HG03139 (cell line): ENCODE results near the gene DLG1.
"Not testable (repeated sequence)": the region's sequence is repeated elsewhere in the genome, so short reads cannot be mapped to it uniquely, and the experiment has no call there.

Source experiments
- ATAC-seq: cut with Tn5 transposase; IDR thresholded peaks from one replicate; pipeline ENCODE4 v1.9.1; 2021; ENCODE audit not compliant: unreplicated experiment

Gene DLG1

DNA sequence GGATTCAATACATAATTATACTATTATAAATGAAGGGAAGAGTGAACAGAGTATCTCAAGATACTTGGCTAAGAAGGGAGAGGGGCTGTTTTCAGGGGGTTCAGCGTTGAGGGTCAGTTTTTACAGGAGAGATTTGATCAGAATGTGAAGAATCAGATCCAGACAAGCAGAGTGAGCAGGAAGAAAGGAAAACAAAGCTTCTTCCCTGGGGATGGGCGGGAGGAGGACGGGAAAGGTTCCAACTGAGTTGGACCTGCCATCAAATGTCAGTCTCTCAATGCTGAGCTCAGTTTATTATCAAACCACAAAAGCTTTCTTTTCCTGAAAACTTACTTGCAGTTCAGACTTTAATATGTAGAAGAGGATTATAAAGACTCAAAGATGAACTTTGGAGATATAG is 262.8 kb downstream of the DLG1 start:
- ATAC-seq: no peak

DNA sequence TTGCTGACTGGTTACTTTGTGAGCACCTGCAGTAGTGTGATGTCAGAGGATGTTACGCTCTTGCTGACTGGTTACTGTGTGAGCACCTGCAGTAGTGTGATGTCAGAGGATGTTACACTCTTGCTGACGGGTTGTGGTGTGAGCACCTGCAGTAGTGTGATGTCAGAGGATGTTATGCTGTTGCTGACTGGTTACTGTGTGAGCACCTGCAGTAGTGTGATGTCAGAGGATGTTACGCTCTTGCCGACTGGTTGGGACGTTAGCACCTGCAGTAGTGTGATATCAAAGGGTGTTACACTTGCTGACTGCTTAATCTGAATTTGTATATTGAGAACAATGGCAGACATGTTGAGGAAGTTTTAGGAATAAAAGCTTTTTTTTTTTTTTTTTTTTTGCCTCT is 263.6 kb downstream of the DLG1 start:
- ATAC-seq: not testable (repeated sequence)

- not testable (repeated sequence) for ATAC-seq
Measured at GRCh38 chr3:197033764-197034163, 264.6 kb downstream of the DLG1 start.

DNA sequence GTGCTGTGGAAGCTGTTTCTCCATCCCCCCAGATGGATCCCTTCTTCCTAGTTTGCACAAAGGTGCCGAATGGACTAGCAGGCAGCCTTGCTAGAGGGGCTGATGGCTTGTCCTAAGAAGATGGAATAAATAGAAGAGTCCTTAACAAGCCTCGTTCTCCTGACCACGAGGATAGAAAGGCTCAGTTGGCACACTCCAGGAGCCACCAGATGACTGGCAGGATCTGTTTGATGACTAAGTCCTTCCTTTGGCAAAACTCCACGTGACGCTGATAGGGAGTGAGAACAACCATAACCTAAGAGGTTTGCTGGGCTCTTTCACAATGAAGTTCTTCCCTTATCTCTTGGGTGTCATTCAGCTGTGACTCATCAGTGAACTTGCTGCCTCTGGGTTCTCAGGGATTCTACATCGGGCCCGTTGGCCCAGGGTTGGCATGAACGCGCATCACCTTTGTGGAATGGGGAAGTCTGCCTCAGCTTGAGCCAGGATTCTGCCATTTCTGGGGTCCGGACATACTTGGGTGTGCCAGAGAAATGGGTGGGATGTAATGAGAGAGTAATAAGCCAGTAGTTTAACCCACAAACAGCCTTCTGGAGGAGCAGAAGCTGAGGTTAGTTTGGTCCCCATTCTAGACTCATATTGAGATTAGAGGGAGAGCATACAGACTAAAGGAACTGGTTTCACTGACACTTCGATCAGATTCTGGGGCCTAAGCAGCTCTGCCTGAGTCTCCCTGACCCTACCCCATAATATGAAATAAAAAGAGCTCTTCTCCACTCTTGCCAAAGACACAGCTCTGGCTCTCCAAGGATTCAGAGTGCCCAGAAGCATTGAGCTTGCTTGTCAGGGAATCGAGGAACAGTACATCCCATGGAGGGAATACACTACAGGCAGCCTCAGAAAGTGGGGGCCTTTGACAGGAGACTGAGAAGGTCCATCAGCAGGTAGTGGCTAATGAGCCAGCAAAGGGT is 266.8 kb downstream of the DLG1 start:
- ATAC-seq: no peak

DNA sequence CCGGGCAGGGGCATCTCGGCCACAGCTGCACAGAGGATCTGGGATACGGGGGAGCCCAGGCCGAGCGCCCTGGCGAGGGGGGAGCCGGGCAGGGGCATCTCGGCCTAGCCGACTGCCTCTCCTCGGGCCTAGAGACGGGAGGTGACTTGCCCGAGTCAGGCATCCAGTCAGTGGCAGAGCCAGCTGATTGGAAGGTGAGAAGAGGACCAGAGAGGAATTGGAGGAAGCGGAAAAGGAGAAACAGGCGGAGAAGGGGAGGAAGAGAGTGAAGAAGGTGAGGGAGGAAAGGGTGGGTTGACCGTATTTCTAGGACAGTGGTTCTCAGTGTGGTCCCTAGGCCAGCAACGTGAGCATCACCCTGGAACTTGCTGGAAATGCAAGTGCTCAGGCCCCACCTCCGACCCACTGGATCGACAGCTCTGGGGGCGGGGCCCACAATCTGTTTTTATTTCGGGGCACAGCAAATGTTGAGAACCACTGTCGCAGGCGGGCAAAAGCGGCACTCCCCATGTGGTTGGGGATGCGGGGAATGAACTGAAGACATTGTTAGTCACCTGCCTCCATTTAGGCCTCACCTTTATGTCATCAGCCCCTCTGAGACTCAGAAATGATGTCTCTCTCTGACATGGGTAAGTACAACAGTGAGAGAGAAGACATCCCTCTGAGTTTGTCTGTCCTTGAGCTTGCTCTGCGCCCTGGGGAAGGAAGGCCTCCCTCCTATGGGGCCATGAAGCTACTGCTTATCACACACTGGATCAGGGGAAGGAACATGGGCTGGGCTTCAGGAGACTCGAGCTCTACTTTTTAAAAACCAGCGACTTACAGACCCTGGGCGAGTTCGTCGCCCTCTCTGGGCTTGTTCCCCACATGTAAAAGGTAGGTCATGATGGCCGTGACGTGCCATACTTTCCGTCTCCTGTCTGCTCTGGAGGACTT is 267.8 kb downstream of the DLG1 start:
- no peak for ATAC-seq

- ATAC-seq: peak; percentile 60
Measured at GRCh38 chr3:197029511-197030167, 268.8 kb downstream of the DLG1 start, which contains the start of gene MELTF. MELTF (minus strand) TSS chr3:197029817; CDS start chr3:197029702, 115 bp downstream.

DNA sequence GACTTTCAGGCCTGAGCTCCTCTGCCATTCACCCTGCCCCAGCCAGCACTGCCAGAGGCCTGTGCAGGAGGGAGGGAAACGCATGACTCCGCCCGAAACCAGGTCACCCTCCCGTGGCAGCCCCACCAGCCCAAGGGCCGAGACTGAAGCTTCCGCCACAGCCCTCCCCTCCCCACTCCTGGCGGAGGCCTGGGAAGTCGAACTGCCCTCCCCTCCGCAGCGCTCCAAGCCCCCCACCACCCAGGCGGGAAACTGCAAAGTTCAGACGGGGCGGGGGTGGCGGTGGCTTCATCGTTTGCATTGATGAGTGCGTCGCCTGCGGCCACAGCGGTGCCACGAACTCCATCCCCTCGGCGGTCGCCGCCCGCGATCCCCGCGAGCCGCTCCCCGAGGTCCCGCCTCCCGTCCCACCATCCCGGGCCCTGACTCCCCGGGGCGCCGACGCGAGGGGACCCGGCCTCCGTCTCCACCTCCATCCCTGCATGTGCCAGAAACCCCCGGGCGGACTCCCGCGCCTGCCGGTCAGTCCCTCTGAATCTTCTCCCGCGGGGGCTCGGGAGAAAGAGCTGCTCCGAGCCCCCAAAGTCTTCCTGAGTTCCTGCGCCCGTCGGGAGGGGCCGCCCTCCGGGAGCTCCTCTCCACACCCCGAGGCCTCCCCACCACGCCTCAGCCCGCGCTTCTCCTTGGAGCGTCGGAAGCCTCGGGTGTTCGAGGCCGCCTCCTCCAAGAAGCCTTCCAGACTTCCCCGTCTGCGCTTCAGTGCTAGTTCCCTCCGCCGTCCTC is 269.5 kb downstream of the DLG1 start:
- peak; percentile 10 for ATAC-seq

DNA sequence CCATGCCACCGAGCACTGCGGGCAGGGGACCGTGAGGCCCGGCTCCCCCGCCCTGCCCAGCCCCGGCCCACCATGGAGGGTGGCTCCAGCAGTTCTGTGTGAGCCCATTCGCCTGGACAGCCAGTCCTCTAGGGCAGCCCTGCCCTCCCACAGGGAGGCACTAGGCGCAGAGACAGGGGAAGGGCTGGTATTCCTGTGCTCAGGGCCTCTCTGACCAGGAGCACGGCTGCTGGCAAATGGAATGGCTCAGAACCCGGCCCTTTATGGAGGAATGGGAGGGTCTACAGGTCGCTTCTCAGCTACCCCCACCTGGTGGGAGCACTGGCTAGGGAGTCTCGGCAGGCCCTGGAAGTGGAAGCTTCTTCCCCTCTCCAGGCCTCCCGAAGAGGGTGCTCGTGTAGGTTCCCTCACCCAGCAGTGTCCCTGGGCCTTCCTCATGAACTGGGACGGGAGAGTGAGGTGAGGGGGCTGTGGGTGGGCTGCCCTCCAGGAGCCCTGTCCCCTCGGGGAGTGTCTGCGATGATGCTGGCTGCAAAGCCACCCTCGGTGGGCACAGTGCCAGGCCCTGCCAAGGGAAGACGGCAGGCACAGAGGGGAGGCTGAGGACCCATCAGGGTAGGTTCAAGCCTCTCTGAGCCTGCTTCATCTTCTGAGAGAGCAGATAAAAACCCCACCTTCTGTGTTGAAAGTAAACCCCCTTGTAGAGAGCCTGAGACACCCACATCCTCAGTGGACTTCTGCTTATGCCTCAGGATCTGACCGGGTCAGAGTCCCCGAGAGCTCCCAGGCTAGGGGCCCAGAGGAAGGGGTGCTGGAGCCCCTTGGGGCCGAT is 270.3 kb downstream of the DLG1 start:
- peak; percentile 16 for ATAC-seq

DNA sequence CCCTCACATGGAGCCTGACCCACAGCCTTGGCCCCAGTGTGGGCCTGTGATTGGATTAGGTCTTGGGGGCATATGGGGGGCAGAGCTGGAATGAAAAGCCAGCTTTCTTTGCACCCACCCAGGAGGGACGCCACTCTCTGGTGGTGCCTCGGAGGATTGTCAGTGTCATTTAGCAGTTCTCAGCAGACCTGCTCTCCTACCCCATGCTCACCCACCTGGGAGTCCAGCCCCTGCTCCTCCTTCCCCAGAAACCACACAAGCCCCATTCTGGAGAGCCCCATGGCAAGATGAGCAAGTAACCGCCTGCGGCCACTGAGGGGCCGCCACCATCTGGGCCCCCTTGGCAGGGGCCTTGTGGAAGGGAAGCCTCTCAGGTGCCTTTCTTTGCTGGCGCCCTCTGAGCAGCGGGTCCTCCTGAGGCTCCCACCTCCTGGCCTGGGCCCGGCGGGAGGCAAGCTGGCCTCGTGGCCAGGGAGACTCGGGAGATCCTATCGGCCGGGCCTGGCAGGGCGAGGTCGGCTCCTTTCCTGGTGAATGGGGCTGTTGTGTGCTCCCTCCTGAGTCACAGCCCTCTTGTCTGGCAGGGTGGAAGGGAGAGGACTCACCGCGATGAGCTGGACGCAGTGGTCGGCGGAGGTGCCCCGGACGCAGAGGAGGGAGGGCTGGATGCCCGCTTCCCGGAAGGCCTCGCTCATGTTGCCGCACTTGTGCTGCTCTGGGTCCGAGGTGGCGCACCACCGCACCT is 271.1 kb downstream of the DLG1 start:
- no peak for ATAC-seq

DNA sequence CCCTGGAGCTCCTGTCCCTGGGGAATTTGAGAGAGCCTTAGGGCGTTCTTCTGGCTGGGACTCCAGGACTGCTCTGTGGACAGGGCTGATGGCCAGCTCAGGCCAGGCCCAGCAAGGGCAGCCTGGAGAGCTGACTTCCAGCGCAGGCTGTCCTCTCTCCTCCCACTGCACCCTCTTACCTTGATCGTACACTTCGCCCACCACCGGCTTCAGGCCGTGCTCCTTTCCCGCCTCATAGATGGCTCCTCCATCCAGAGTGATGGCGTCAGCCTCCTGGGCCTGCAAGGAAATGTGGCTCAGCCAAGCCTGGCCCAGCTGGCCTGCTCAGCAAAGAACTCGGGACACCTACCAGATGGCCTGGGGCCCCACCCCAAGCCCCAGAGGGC is 271.9 kb downstream of the DLG1 start:
- no peak for ATAC-seq

DNA sequence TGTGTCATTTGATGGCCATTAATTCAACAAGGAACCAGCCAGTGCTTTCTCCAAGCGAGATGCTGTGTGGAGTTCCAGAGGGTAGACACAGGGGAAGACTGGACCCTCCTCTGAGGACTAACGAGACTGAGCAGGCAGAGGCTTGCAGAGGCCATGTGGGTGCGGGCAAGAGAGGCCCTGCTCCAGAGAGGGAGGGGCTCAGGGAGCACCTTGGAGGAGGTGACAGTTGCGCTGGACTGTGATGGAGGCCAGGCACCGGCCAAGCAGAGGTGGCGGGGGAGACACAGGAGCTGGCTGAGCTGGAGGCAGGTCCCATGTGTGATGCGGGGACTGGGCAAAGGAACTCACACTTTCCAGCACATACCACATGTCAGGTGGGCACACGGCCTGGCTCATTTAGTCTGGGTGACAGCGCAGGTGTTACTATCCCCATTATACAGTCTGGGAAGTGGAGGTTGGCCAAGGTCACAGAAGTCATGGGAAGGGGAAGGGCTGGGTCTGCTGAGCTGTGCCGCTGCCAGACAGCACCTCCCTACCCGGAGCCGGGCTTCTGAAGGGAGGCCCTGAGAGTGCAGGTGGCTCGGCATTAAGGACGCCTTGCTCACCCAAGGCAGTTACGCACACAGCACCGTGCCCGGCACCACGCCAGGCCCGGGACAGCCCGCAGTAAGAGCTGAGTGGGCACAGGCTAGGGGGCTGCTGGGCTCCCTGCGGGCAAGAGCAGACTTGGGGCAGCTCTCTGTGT is 272.5 kb downstream of the DLG1 start:
- no peak for ATAC-seq

DNA sequence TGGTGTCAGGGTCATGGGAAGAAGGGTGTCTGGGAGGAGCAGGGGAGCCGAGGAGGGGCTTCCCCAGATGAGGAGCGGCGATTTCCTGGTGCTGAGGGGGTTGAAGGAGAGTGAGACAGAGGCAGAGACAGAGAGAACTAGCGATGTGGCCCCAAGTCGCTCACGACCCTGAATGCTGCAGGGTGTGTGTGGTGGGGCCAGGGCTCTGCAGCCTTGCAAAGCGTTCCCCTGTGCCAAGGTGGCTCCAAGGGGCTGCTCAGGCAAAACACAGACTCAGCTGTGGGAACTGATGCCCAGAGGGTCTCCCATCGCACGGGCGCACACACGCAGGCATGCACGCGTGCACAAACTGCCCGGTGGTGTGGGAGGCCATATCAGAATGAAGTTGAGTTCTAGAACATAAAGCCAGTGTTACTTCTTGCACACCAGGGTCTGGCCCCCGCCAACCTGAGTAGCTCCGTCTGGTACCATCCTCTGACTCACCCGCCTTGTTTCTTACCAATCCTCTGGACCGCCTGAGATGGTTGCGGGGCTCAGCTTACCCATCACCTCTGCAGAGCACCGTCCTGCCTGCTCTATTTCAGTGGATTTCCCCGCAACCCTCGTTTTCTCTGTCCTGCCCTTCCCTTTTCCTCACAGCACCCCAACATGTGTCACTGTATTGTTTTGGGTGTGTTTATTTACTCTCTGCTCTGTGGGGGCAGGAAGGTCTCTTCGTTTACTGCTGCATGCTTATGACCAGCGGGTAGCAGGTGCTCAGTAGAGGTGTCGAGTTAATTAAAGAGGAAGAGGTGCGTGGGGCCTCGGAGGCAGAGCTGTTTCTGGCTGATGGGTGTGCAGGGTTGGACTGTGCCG is 273.3 kb downstream of the DLG1 start:
- ATAC-seq: no peak

DNA sequence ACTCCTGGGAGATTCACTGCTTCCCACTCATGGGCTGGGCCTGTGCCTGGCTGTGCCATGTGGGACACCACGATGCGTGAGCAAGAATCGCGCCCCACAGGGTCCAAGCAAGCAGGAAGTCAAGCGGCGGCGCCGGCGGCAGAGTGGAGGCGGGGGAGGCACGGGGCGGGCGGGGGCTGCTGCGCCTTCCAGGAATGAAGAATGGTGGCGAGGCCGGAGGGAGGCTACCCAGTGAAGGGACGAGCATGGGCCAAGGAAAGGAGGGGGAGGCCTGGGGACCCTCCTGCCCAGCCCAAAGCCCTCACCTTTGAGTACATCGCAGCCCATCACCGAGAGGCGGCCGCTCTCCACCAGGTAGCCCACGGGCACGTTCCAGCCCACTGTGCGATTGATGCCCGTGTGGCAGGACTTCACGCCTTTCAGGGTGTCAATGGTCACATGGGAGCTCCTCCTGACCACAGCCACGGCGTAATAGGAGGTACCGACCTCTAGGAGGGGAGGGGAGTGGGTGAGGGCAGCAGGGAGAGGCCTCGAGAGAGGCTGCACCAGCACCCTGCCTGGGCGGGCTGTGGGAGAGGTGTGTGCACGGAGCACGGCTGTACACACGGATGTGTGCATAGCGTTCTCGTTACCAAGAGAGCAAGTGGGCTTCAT is 274.3 kb downstream of the DLG1 start:
- ATAC-seq: no peak

GRCh38 chr3:197023241-197023997 is 275.0 kb downstream of the DLG1 start:
- peak; percentile 44 for ATAC-seq

- ATAC-seq: no peak
Measured at GRCh38 chr3:197022405-197023231, 275.8 kb downstream of the DLG1 start.
